ENCODE data around the gene AGTRAP.

Gene AGTRAP, protein sequence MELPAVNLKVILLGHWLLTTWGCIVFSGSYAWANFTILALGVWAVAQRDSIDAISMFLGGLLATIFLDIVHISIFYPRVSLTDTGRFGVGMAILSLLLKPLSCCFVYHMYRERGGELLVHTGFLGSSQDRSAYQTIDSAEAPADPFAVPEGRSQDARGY

DNA sequence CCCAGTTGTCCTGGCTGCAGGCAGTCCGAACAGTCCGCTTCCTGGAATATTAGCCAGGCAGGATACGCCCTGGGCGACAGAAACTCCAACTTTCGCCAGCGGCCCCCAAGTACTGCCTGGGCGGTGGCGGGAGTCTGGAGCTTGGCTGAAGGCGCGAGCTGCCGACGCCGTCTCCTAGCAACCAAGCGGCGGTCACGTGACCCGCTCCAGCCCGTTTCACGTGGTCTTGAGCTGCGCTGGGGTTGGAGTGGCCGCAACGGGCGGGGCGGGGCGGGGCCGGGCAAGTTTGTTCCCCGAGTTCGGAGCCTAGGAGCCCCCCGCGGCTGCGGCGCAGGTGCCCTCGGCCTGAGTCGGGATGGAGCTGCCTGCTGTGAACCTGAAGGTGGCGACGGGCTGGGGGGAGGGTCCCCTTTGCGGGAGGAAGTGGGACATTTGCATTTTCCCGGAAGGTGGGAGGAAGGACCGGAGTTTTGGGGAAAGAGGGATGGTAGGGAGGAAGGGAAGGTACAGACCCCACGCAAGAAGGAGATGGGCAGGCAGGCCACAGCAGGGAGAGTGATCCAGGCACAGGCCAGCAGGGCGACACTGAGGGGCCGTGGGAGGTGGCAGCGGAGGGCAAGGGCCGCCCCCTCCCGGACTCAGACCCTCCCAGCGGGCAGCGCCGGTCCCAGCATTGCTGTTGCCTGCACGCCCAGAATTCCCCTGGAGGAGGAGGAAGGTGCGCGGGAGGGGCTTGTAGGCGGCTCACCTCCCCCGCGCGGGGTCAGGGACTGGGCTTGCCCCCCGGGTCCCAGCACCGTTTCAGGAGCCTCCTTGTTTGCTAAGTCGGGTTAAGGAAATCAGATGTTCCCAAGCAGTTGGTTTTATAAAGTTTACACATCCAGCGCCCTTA lies at the start of gene AGTRAP:
AGTRAP (plus strand) TSS at position 283 of the 892 bp plus-strand sequence; CDS start at position 356, 73 bp downstream.
- in situ Hi-C loops (cut with MboI; ENCODE audit: low sequenced_read_pairs), result no loop called here

DNA sequence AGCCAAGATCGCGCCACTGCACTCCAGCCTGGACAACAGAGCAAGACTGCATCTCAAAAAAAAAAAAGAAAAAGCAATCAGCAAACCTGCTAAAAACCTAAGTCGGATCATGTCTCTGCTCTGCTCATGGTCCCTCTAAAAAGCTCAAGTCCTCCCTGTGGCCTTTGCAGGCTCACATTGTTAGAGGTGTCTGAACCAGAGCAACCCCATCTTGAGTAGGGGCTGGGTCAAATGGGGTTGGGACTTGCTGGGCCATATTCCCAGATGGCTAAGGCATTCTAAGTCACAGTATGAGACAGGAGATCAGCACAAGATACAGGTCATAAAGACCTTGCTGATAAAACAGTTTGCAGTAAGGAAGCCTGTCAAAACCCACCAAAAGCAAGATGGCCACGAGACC lies 47.4 kb upstream of the AGTRAP start:
- in situ Hi-C loops (cut with MboI; ENCODE audit: low sequenced_read_pairs), result no loop called here

- in situ Hi-C loops (cut with MboI; ENCODE audit: low sequenced_read_pairs), result no loop called here
These were observed 45.3 kb upstream of the AGTRAP start for GRCh38 chr1:11690397-11691301.

GRCh38 chr1:11691302-11691914 lies 44.5 kb upstream of the AGTRAP start, which contains the start of gene DRAXIN:
DRAXIN (plus strand) TSS chr1:11691710; CDS start chr1:11706259, 14,549 bp downstream.
- in situ Hi-C loops (cut with MboI; ENCODE audit: low sequenced_read_pairs), result no loop called here

- in situ Hi-C loops (cut with MboI; ENCODE audit: low sequenced_read_pairs), result no loop called here
These were observed 43.8 kb upstream of the AGTRAP start for GRCh38 chr1:11691928-11692711.

GRCh38 chr1:11693024-11693590 lies 42.8 kb upstream of the AGTRAP start:
- in situ Hi-C loops (cut with MboI; ENCODE audit: low sequenced_read_pairs), result no loop called here

DNA sequence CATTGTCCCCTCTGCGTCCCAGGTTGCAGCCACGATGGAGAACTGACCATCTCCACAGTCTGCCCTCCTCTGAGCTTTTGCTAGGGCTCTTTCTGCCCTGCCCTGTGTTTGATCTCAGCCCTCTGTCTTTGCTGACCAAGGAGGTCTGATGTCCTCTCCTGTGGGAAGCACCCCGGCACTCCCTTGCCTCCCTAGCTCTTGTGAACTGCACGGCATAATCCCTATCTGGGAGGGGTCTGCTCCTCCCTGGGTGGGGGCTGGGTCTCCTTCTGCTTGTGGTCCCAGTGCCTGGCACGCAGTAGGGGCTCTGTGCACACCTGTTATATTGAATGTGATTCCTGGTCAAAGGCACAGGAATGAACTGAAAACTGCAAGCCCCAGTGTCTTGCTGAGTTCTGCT lies 42.0 kb upstream of the AGTRAP start:
- in situ Hi-C loops (cut with MboI; ENCODE audit: low sequenced_read_pairs), result no loop called here

GRCh38 chr1:11695861-11696260 lies 40.1 kb upstream of the AGTRAP start:
- in situ Hi-C loops (cut with MboI; ENCODE audit: low sequenced_read_pairs), result no loop called here

DNA sequence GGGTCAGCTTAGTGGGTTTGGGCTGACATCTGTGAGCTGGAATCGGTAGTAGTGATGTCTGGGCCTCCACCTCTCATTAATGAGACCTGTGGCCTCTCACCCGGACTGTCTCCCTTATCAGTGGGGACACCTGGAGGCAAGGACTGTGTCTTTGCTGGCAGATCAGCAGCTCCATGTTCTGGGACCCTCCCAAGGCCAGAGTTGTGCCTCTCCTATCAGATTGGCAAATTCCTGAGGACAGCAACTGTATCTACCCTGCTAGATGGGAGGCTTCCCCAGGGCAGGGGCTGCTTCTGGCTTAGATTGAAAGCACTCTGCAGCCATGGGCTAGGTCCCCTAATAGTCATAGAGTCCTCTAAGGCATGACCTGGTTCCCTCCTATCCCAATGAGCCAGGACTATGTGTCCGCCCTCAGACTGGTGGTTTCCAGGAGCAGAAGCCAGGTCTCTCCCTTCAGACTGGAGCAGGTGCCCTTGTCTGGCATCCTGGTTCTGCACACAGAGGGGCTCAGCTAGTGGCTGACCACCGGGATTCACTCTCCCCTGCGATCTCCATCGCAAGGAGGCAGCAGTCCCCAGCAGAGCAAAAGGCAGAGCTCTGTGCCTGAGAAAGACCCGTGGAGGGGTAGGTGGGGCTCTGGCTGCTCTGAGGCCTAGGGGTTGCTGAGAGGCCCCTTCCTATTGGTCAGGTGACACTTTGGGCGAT lies 38.6 kb upstream of the AGTRAP start:
- in situ Hi-C loops (cut with MboI; ENCODE audit: low sequenced_read_pairs), result no loop called here

DNA sequence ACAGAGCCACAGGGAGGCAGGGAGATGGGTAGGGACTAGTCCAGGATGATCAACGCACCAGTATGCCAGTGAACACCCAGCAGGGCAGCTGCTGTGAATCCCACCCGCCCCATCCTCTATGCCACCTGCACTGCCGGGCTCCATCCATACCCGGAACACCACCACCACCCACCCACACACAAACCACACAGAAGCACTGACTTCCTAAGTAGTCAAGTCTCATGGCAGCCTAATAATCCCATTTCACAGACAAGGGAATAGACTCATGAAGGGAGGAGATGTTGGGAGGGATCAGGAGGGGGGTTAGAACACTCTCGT lies 38.1 kb upstream of the AGTRAP start:
- in situ Hi-C loops (cut with MboI; ENCODE audit: low sequenced_read_pairs), result no loop called here

DNA sequence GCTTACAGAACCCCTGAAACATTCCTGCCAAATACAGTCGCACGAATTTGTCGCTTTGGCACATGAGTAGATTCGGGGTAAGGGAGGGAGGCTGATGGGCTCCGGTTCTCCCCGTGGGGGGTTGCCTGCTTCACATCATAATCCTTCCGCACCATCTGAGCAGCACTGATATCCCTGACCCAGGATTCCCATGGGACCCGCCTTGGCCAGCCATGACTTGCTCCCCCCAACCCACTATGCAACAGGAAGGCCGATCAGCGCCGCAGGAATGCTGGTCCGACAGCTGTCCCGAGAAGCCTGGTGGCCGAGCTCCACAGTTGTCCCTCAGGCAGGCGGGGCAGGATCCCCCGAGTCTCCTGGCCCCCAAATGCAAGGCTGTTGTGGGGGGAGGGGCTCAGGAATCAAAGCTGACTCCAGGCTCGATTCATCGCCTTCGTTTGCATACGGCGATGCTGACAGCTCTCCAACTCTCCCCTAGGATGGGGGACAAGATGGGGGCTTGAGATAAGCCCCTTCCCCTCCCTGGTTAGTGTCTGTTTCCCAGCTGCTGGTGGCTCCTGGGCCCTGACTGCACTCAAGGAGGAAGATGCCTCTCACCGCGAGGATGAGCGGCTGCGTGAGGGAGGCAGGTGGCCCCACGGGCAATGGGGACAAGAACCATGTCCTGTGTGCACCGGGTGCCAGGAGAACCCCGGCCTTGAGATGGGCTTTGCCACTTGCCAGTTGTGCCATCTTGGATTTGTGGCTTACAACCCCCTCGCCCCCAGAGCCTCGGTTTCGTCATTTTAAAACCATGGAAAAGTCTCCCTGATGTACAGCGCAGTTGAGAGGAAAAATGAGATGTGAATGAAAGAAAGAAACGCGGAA lies 35.1 kb upstream of the AGTRAP start:
- in situ Hi-C loops (cut with MboI; ENCODE audit: low sequenced_read_pairs), result no loop called here

GRCh38 chr1:11701551-11701961 lies 34.4 kb upstream of the AGTRAP start:
- in situ Hi-C loops (cut with MboI; ENCODE audit: low sequenced_read_pairs), result no loop called here

DNA sequence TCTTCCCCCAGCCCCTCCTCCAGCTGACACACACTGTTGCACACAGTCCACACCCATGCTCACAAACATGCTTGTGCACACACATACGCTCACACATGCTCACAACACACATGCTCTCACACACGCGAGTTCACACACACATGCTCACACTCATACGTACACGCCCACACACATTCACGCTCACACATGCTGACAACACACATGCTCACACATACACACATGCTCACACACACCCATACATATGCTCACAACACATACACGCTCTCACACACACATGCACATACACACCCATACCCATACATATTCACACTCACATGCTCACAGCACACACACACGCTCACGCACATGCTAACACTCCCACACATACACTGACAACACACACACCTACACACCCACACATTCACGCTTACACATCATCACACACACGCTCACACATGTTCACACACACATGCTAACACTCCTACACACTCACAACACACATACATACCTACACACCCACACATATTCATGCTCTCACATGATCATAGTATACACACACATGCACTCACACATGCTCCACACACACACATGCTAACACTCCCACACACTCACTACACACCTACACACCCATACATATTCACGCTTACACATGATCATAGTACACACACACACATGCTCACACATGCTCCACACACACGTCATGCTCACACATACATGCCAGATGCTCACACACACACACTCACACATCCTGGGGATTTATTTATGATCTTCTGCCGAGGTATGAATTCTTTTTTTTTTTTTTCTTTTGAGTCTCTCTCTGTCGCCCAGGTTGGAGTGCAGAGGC lies 33.7 kb upstream of the AGTRAP start:
- in situ Hi-C loops (cut with MboI; ENCODE audit: low sequenced_read_pairs), result no loop called here

DNA sequence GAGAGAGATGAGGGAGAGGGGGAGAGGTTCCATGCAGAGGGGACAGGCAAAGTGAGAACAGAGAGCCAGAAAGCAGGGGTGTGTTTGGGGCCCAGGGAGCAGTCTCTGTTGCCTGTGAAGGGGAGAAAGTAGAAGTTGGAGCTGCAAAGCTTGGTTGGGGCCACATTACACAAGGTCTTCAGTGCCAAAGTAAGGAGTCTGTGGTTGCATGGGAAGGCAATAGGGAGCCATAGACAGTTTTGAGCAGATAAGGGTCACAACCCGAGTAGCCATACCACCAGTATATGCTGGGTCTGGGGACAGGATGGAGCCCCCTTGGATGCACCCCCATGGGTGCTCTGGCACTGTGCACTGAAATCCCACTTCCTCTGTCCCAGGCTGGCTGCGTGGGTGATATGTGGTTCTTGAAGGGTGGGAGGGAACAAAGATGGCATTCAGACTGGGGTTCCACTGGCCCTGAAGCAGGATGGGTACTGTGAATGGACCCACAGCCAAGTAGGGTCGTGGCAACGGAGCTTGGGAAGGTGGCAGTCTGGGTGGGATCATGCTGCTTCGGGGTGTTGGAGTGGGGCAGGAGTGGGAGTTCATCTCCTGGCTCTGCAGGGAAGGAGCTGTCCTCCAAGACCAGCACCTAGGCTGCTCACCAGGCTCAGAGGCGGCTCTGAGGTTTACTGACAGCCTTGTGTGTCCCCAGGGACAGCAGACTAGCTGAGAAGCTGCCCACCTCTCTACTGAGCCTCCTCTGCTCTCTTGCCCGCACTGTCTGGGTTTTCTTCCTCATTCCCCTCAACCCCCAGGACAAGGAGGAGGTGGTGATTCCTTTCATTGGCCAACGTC lies 32.4 kb upstream of the AGTRAP start:
- in situ Hi-C loops (cut with MboI; ENCODE audit: low sequenced_read_pairs), result no loop called here

DNA sequence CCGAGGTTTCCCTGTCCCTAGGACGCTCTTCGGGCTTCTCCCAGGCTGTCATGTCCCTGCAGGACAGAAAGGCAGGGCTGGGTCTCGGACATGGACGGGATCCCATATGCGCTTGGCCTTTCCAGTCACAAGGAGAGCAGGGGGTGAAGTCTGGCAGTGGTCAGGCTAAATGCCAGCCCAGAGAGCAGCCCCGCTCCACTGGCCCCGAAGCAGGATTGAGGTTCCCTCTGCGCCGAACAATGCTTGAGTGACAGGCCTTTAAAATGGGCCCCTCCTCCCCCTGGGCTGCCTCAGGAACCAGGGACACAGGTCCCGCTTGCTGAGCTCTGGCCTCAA lies 31.8 kb upstream of the AGTRAP start:
- in situ Hi-C loops (cut with MboI; ENCODE audit: low sequenced_read_pairs), result no loop called here

DNA sequence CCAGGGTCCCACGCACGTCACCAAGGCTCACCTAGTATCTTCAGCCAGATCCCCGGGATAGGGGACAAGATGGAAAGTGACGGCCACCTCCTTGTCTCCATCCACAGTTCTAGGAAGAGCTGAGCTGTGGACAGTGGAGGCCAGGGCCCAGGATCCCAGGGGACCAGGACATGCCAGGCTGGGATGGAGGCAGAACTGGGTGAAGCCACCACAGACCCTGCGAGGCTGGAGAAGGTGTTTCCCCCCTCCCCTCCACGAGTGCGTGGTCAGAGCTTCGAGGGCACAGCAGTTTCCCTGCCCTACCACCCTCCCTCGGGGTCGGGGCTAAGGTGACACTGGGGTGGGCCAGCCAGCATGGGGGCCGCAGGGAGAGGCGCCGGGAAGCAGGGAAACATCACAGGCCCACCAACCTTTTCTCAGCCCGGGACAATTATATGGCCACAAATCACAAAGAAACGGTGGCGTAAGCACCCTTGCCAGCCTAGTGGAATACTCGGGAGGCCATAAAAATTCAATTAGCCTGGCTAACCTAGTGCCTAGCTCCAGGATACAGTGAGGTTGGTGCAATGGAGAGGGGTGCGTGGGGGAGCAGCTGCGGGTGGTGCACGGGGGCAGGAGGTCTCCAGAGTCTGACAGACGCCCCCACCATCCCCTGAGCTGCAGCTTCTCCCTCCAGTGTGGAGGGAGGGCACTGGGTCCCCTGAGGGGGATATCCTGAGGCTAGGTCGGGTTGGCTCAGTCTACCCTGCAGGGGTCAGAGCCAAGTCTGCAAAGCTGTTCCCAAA lies 31.1 kb upstream of the AGTRAP start:
- in situ Hi-C loops (cut with MboI; ENCODE audit: low sequenced_read_pairs), result no loop called here
